Smooth muscle cell (in vitro differentiated cells): ENCODE data around the gene RPRD2. TPM values are rescaled to one million over a fixed set of nuclear protein-coding genes. Genes with fewer than 3 reads are reported as not detected.

Source experiments
- DNase-seq: peaks from one replicate; lab custom pipeline; 2025; ENCODE audit not compliant: unreplicated experiment; lab: John Stamatoyannopoulos, UW
- H2AFZ ChIP-seq: fragments of 200-600 bp; sonication (generic); 2 replicates; pipeline ENCODE4 v1.6.0; 2016; ENCODE audit warnings: antibody characterized with exemption, low read depth, mild to moderate bottlenecking
- H3F3A ChIP-seq: fragments of 200-600 bp; sonication (generic); 2 replicates; pipeline ENCODE4 v1.6.0; 2017; ENCODE audit warnings: antibody characterized with exemption, low read depth
- H3K27ac ChIP-seq: fragments of 200-600 bp; sonication (generic); 2 replicates; pipeline ENCODE4 v1.5.1; 2016; ENCODE audit warnings: low read depth, mild to moderate bottlenecking
- H3K27me3 ChIP-seq: fragments of 200-600 bp; sonication (generic); 2 replicates; pipeline ENCODE4 v1.6.1; 2016; ENCODE audit warnings: low read depth, mild to moderate bottlenecking
- H3K36me3 ChIP-seq: fragments of 200-600 bp; sonication (generic); 2 replicates; pipeline ENCODE4 v1.5.1; 2016; ENCODE audit warnings: low read depth
- H3K4me1 ChIP-seq: fragments of 200-600 bp; sonication (generic); 2 replicates; pipeline ENCODE4 v1.5.1; 2016; ENCODE audit warnings: low read depth
- H3K4me2 ChIP-seq: fragments of 200-600 bp; sonication (generic); 2 replicates; pipeline ENCODE4 v1.6.0; 2016; ENCODE audit warnings: mild to moderate bottlenecking
- H3K4me3 ChIP-seq: fragments of 200-600 bp; sonication (generic); 2 replicates; pipeline ENCODE4 v1.5.1; 2016; ENCODE audit warnings: mild to moderate bottlenecking
- H3K79me2 ChIP-seq: fragments of 200-600 bp; sonication (generic); 2 replicates; pipeline ENCODE4 v1.6.0; 2016; ENCODE audit warnings: low read depth, mild to moderate bottlenecking
- H3K9ac ChIP-seq: fragments of 200-600 bp; sonication (generic); 2 replicates; pipeline ENCODE4 v1.6.0; 2016; ENCODE audit warnings: low read depth
- H3K9me3 ChIP-seq: fragments of 200-600 bp; sonication (generic); replicated peaks from 2 replicates; pipeline ENCODE4 v1.5.1; 2016; ENCODE audit warnings: low read depth
- H4K20me1 ChIP-seq: fragments of 200-600 bp; sonication (generic); 2 replicates; pipeline ENCODE4 v1.6.0; 2016; ENCODE audit warnings: low read depth
- WGBS: methylation state at CpG from one replicate; pipeline ENCODE4 v1.1.7; 2016; ENCODE audit warnings: low lambda C conversion rate; 5-methylcytosine and 5-hydroxymethylcytosine counted together
- polyA plus RNA-seq: library from polyadenylated mRNA; unstranded; fragments of >200 nt; fragmentation: Nextera tagmentation; extraction: Ambion mirVana; gene quantifications from 2 replicates; pipeline ENCODE4 v1.2.1, GENCODE V29; 2016
- total RNA-seq: library from RNA; depleted of rRNA; stranded (reverse); fragments of >200 nt; gene quantifications from 2 replicates; pipeline ENCODE4 v1.2.3, GENCODE V29; 2014
- TF ChIP-seq, protein P1 (sequence below): fragments of 200-600 bp; sonication (generic); IDR thresholded peaks from 2 replicates; pipeline ENCODE4 v1.5.1; 2017; ENCODE audit warnings: borderline replicate concordance, mild to moderate bottlenecking, antibody characterized with exemption; ENCODE audit not compliant: insufficient read depth, poor library complexity, severe bottlenecking

RPRD2 gene
- total and polyA plus RNA-seq, 2 experiments from 2014 or later = 14.2 to 17.1 TPM

DNA sequence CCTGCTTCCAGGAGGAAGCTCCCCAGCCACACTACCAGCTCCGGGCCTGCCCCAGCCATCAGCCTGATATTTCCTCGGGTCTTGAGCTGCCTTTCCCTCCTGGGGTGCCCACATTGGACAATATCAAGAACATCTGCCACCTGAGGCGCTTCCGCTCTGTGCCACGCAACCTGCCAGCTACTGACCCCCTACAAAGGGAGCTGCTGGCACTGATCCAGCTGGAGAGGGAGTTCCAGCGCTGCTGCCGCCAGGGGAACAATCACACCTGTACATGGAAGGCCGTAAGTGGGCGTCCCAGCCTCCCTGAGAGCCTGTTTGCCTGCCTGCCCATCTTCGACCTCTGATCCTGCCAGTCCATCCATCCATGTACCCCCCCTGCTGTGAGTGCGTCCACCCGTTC, 147.6 kb downstream of the RPRD2 start:
- TF ChIP-seq, protein P1, sequence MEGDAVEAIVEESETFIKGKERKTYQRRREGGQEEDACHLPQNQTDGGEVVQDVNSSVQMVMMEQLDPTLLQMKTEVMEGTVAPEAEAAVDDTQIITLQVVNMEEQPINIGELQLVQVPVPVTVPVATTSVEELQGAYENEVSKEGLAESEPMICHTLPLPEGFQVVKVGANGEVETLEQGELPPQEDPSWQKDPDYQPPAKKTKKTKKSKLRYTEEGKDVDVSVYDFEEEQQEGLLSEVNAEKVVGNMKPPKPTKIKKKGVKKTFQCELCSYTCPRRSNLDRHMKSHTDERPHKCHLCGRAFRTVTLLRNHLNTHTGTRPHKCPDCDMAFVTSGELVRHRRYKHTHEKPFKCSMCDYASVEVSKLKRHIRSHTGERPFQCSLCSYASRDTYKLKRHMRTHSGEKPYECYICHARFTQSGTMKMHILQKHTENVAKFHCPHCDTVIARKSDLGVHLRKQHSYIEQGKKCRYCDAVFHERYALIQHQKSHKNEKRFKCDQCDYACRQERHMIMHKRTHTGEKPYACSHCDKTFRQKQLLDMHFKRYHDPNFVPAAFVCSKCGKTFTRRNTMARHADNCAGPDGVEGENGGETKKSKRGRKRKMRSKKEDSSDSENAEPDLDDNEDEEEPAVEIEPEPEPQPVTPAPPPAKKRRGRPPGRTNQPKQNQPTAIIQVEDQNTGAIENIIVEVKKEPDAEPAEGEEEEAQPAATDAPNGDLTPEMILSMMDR = no peak
- H3K4me1 ChIP-seq = peaks cover 13% of the 10 kb centered on the region
- WGBS = 92% methylated on average over 12 of the region's 12 CpGs

GRCh38 chr1:150511985-150512660, 148.2 kb downstream of the RPRD2 start:
- DNase-seq = no peak
- no peaks in the 10 kb centered on the region for H3K9me3 ChIP-seq
- WGBS = 91% methylated on average over 17 of the region's 17 CpGs

More for the DNA sequence above, 147.6 kb downstream of the RPRD2 start:
- no peaks in the 10 kb centered on the region for H4K20me1 ChIP-seq
- H3K4me3 ChIP-seq = no peak overlapping the region
- H3K36me3 ChIP-seq = no peaks in the 10 kb centered on the region
- H2AFZ ChIP-seq = no peak overlapping the region
- H3K79me2 ChIP-seq = no peaks in the 10 kb centered on the region
- no peak for DNase-seq
- no peak overlapping the region for H3K4me2 ChIP-seq
- H3K9me3 ChIP-seq = no peaks in the 10 kb centered on the region
- no peaks in the 10 kb centered on the region for H3K27me3 ChIP-seq
- H3K27ac ChIP-seq = no peak overlapping the region
- H3K9ac ChIP-seq = no peak overlapping the region
- H3F3A ChIP-seq = no peaks in the 10 kb centered on the region

GRCh38 chr1:150512846-150513245, 148.9 kb downstream of the RPRD2 start:
- H3K9me3 ChIP-seq = no peaks in the 10 kb centered on the region
- no peaks in the 10 kb centered on the region for H3K79me2 ChIP-seq
- TF ChIP-seq, protein P1 = no peak
- no peaks in the 10 kb centered on the region for H3K27me3 ChIP-seq
- DNase-seq = no peak
- no peak overlapping the region for H3K9ac ChIP-seq
- no peak overlapping the region for H3K27ac ChIP-seq
- peaks cover 15% of the 10 kb centered on the region for H3K4me1 ChIP-seq
- no peaks in the 10 kb centered on the region for H3K36me3 ChIP-seq
- no peak overlapping the region for H2AFZ ChIP-seq
- H3K4me2 ChIP-seq = no peak overlapping the region
- 89% methylated on average over 2 of the region's 2 CpGs for WGBS
- no peaks in the 10 kb centered on the region for H4K20me1 ChIP-seq
- H3K4me3 ChIP-seq = no peak overlapping the region
- H3F3A ChIP-seq = no peaks in the 10 kb centered on the region

More at GRCh38 chr1:150511985-150512660, 148.2 kb downstream of the RPRD2 start:
- no peak overlapping the region for H2AFZ ChIP-seq
- H3K36me3 ChIP-seq = no peaks in the 10 kb centered on the region
- TF ChIP-seq, protein P1 = no peak
- no peaks in the 10 kb centered on the region for H3K79me2 ChIP-seq
- no peaks in the 10 kb centered on the region for H3K27me3 ChIP-seq
- no peaks in the 10 kb centered on the region for H4K20me1 ChIP-seq
- no peak overlapping the region for H3K27ac ChIP-seq
- no peaks in the 10 kb centered on the region for H3F3A ChIP-seq
- H3K4me2 ChIP-seq = no peak overlapping the region
- H3K4me3 ChIP-seq = no peak overlapping the region
- peaks cover 15% of the 10 kb centered on the region for H3K4me1 ChIP-seq
- no peak overlapping the region for H3K9ac ChIP-seq

GRCh38 chr1:150513351-150513791, 149.4 kb downstream of the RPRD2 start:
- peaks cover 11% of the 10 kb centered on the region for H3K4me1 ChIP-seq
- H3K27me3 ChIP-seq = no peaks in the 10 kb centered on the region
- no peaks in the 10 kb centered on the region for H3K9me3 ChIP-seq
- H3K79me2 ChIP-seq = no peaks in the 10 kb centered on the region
- no peak overlapping the region for H3K4me3 ChIP-seq
- WGBS = 62% methylated on average over 7 of the region's 7 CpGs
- H3K27ac ChIP-seq = no peak overlapping the region
- no peaks in the 10 kb centered on the region for H4K20me1 ChIP-seq
- TF ChIP-seq, protein P1 = no peak
- no peak overlapping the region for H3K4me2 ChIP-seq
- no peaks in the 10 kb centered on the region for H3K36me3 ChIP-seq
- no peak overlapping the region for H2AFZ ChIP-seq
- no peaks in the 10 kb centered on the region for H3F3A ChIP-seq
- DNase-seq = no peak
- H3K9ac ChIP-seq = no peak overlapping the region
